ENCODE data around the gene UEVLD.
"Not testable (repeated sequence)": the region's sequence is repeated elsewhere in the genome, so short reads cannot be mapped to it uniquely, and the experiment has no call there.

The UEVLD gene

GRCh38 chr11:18588297-18589252, at the start of gene UEVLD:
Gene UEVLD (minus strand): TSS chr11:18588734. CDS start chr11:18588654, 80 bp downstream.
- peak; percentile 90 for DNase-seq

DNA sequence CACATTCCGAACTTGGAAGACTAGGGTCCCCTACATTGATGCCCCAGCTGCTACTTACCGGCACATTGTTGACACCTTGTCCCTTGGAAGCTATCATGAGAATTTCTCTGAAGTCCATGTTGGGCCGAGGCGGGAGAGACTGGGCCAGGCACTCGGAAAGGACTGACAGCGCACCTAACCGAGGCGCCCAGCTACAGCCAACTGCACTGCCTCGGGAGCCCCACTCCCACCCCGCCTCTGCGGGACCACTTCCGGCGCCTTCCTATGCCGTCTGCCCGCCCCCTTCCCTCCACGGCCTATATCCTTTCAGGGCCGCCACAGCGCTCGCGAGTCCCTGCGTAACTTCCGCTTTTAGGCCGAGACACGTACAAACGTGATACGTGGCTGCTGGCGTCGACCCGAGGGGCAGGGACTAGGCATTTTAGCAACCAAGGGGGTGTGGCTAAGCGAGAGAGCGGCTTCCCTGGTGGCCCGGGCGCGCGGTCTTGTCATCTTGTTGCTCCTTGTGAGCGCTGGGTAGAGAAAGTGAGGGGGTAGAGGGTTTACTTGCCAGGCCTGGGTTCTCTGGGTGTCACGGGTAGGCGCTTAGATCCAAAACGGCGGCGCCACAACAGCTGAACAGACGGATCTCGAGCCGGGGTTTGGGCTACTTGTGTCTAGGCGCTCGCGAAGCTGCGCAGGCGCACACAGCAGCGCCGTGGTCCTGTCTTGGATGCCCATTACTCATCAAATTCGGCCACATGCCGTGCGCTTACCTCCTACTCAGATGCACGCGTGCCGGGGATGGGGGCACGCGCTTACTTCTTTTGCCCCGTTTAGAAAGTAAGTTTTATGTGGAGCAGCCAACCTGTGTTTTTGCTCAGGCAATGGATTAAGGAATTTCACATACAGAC, 45.9 kb upstream of the UEVLD start, which contains the start of gene SPTY2D1:
Gene SPTY2D1, minus strand, starts transcription at position 203 of the 893 bp plus-strand sequence. Its CDS starts 85 bp downstream, at position 118.
- peak; percentile 100 for DNase-seq

DNA sequence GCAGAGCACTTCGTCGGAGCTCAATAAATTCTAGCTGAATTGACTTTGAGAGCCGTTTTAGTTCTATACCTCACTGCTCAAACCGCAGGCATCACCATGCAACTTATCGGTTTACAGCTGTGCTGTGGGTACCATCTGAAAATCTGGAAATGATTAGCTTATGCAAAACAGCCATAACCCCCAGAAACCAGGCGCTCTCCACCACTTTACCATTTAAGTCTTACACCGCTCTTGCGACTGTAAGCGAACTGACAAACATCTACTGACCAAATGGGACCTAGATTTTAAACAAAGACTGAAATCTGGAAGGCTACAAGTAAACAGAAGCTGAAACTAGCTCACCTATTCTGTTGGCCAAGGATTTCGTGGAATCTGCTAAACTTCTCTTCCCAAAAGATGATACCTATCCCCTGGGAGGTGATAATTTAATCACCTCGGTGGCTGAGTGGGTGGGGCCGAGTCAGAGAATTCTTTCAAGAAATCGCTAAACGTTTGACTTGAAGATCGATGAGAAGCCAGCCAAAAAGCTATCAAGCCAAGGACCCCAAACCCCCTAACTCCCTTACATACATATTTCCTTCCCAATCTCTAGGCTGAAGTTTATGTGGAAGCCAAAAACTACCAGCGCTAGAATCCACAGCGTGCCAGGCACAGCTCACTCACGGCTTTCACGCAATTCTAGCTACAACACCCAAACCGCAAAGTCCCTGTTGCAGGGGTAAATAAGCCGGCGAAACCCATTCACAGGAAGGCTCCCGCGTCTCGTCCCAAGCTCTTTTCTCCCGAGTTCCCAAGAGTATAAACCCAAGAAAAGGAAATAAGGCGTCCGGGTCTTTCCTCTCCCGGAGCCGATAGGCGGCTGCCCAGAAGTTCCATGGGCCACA, 45.0 kb upstream of the UEVLD start:
- no peak for DNase-seq

DNA sequence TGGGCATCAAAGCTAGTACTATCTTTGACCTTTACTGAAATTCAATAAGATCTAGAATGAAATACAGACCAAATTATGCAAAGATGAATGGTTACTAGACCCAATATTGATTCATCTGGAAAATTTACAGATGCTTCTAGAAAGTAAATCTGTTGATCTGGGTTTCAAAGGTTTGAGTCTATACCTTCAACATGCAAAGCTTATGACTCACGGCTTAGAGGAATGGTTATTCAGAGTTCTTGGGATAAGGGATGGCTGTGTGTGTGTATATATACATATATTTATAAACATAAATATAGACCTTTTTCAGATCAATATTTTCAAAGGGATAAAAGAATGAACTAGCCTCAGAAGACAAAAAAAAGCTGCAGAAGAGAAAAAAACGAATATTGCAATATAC, 44.3 kb upstream of the UEVLD start:
- DNase-seq, result no peak

GRCh38 chr11:18624161-18624560, 35.6 kb upstream of the UEVLD start:
- DNase-seq, result no peak

DNA sequence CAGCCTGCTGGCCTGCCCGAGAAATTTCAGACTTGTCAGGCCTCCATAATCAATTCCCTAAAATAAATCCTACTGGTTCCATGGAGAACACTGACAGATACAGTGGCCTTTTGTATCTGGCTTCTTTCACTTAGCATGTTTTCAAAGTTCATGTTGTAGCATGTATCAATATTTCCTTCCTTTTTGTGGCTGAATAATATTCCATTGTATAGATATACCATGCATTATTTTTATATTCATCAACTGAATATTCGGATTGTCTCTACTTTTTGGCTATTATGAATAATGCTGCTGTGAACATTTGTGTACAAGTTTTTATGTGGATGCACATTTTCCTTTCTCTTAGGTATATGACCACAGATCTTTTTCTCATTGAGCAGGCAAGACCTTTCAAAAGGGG, 35.2 kb upstream of the UEVLD start:
- no peak for DNase-seq

DNA sequence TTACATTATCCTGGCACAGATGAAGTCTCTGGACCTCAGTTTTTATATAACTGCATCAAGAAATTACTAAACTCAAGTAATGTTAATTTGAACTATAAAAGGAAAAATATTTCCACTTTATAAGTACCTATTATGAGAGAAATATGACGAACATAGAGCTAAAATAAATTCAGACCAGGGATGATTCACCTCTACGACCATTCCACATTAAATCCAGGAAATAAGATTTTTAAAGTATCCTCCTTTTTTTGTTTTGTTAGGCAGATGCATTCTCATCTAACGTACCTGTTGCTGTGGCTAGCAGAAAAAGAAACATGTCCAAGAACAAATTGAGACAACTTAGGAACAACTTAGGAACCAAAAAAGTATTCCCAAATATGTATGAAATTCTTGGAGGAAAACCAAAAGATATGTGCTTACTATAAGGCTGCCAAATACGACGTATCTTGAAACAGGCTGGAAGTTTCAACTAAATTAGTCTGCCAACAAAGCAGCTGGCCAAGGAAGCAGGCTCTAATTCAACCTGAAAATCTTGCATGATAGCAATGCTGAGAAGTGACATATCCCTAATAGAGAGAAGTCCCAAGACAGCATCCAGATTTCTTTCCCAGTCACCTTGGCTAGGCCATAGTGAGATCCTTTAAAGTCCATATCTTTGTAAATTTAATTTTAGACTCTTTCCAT, 29.9 kb upstream of the UEVLD start:
- no peak for DNase-seq

DNA sequence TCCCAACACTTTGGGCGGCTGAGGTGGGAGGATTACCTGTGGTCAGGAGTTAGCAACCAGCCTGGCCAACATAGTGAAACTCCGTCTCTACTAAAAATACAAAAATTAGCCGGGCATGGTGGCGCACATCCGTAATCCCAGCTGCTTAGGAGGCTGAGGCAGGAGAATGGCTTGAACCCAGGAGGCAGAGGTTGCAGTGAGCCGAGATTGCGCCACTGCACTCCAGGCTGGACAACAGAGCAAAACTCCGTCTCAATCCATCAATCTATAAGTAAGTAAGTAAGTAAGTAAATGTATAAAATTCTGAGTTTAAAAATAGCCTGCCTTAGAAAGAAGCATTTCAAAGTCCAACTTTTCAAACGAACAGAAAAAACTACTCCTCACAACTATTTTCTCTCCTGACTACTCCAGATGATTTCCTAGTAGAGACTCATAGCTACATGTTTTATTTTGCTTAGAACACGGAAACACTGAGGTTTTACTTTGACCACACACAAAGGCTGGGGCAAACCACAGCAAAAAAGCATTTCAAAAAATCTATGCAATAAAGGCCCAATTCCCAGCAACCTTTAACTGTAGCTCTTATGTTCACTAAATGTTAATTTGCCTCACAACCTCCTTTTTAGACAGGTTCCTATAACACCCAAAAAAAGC, 29.3 kb upstream of the UEVLD start:
- peak; percentile 6 for DNase-seq

- peak; percentile 92 for DNase-seq
These were observed 27.3 kb upstream of the UEVLD start for GRCh38 chr11:18615628-18616392.

GRCh38 chr11:18614667-18615066, 26.1 kb upstream of the UEVLD start:
- DNase-seq, result no peak

DNA sequence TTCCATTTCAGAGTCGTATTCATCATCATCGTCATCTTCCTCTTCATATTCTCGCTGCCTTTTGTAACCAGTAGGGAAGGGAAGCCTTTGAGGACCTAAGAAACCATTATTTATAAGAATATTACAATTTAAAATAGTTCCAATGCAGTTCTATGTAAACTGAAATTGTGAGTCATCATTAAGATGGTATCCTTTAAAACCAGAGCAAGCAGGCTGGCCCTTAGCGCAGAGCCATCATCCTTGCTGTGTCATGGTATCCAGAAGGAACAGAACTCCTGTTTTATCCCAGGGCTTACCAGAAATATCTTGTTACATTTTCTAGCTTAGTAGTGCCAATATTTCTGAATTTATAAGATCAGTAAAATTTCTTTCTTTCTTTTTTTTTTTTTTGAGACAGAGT, 23.9 kb upstream of the UEVLD start:
- DNase-seq, result no peak

GRCh38 chr11:18611196-18611595, 22.7 kb upstream of the UEVLD start:
- DNase-seq, result no peak

DNA sequence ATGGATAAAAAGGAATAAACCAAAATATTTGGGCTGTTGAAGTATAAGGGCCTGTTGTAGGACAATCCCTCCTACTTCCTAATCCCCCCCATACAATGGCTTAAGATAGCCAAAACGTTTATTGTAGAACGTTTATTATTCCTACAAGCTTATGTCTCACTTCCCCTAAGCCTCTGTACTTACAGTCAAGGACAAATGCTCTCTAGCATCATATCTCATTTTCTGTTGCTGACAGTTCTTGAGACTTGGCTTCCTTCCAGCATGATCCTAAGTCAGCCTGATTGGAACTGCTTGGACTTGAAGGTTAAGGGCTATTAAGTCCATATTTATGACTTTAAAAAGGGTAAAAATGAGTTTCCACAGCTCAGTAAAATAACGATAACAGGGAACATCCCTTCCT, 19.8 kb upstream of the UEVLD start:
- no peak for DNase-seq

DNA sequence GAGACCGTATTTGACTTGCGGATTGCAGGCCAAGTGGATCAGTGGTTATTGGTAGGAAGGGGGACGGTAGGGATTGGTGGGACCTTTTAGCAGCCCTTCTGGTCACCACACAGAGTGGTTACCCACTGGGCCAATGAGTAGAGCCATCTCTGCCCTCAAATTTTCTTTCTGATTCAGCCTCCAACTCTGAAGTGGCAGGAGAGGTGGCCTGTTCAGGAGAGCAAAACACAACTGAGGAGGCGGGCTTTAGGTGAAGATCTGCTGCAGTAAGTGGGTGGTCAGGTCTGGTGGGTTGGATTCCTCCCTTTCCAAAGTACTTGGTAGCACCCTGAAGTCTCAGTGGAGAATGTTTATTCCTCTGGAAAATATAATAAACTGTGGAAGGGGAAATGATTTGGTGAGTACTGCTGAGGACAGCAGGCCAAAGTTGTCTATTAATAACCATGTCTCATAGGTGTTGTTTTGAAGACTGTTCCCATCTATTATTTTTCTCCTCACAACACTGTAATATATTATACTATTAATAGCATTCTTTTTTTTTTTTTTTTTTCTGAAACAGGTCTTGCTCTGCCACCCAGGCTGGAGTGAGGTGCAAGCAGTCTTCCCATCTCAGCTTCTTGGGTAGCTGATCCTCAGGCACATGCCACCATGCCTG, 12.5 kb upstream of the UEVLD start:
- no peak for DNase-seq

DNA sequence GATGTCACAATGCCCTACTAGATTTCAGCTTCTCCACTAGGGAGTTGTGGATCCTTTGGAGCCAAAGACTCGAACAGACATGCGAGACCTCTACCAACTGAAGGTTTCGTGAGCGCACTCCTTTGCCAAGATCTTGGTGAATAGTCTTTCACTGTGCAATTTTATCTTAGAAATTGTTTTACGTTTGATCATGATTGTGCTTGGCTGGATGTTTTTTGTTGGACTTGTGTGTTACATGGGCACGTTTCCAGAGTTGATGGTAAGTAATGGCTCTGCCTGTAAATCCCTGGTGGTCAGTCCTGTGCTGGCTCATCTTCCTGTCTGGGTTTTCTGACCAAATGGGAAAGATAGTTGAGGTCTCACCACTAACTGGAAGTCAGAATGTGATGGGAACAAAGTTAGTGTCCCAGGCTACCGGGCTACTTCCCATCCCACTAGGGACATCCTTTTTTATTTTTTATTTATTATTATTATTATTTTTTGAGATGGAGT, 11.3 kb upstream of the UEVLD start, which contains the start of gene MISFA:
Gene MISFA, plus strand, starts transcription at position 51 of the 492 bp plus-strand sequence. Its CDS starts 140 bp downstream, at position 191.
- no peak for DNase-seq

DNA sequence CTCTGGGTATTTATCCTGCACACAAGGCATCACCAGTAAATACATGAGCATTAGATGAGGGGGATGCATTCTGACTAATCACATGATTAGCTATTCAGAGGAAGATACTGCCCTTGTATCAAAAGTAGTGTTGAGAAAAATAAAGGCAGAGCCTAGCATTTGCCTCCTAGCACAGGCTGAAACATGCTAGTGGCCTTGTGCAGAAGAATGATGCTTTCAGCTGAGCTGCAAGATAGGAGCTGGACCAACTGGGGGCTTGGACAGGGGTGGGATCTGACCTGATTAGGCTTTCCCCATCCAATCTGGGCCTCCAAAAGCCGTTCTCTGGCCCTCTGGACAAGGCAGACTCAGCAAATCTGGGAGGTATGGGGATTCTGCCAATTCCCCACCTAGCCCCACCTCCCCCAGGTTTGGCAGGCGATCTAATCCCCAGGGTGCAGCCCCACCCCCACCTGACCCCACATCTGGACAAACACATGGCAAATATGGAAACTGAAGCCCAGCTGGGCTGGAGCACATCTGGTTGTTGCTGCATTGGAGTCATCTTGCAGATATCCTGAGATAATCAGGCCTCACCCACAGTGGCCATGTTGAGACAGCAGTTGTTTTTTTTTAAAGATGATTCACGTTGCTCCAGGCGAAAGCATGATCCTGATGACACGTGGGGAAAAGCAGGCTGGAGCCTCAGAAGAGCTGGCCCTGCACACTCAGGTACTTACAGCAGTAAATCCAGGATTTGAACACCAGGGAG, 6.6 kb upstream of the UEVLD start:
- no peak for DNase-seq

DNA sequence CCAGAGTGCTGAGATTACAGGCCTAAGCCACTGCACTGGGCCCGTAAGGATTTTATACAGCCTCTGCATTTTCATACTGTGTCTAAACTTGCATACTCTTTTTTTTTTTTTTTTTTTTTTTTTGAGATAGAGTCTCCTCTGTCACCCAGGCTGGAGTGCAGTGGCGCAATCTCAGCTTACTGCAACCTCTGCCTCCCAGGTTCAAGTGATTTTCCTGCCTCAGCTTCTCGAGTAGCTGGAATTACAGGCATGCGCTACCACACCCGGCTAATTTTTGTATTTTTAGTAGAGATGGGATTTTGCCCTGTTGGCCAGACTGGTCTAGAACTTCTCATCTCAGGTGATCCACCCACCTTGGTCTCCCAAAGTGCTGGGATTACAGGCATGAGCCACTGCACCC, 5.6 kb upstream of the UEVLD start:
- not testable (repeated sequence) for DNase-seq

DNA sequence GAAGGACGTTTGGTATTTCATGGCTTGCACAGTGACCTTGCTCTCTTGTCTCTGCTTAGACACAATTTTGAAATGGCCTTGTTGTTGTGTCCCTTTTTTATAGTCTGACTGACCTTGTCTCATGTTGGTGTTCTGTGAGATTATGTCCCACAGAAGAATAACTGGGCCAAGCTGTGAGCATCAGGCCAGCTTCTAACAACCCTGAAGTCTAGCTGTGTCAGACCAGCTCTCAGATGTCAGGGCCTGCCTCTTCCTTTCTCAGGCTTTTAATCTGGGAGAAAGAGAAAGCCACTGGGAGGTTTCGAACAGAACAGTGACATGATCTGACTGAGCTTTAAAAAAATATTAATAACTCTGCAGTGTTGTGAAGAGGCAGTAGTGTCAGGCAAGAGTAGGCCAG, 2.0 kb upstream of the UEVLD start:
- DNase-seq, result no peak

GRCh38 chr11:18581825-18582224, 6.7 kb downstream of the UEVLD start:
- DNase-seq, result no peak
